Muscle of arm (tissue), 12 donors: ENCODE results near the gene NECTIN1. TPM values are rescaled to one million over a fixed set of nuclear protein-coding genes. Genes with fewer than 3 reads are reported as not detected.

ENCODE experiments used
- DNase-seq: peaks from one replicate; pipeline ENCODE4 v3.0.0-alpha.2; 2013
- polyA plus RNA-seq, 12 donors: library from polyadenylated mRNA; unstranded; fragments of 120-200 nt; gene quantifications; one replicate each; pipeline ENCODE4 v1.2.1, GENCODE V29; 2013; ENCODE audit not compliant: insufficient read length in 12 of 12

NECTIN1 gene
- polyA plus RNA-seq, 12 donors = 18.6 to 64.4 (median 25.1) TPM; not detected in 1

DNA sequence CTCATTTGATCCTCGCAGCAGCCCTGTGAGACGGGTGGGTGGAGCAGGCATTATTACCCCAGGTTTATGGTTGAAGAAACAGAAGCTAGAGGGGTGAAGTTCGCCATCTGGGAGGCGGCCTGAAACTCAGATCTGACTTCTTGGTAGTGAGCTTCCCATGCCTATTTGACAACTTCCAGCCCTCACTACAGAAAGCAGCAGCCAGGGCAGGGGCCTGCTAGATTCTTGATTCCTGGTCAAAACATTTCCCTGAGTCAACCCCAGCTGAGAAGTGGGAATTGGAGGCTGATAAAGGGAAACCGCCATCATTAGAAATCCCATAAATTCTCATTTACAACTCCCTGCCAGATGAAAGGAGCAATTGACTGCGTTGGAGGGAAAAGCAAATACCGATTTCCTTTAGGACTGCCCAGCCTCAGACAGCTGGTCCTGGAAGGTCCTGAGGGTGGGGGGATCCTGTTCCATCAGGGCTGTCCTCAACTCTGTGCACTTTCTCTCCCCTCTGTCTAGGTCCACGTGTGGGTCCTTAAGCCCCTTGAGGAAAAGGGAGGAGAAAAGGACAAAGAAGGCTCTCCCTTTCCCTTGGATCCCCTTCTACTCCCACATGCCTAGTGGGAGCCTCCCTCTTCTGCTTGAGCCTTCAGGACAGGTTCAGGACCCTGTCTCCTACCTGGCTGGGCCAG is 10.2 kb upstream of the NECTIN1 start:
- no peak for DNase-seq

GRCh38 chr11:119738059-119738439 is 9.0 kb upstream of the NECTIN1 start:
- DNase-seq = no peak

DNA sequence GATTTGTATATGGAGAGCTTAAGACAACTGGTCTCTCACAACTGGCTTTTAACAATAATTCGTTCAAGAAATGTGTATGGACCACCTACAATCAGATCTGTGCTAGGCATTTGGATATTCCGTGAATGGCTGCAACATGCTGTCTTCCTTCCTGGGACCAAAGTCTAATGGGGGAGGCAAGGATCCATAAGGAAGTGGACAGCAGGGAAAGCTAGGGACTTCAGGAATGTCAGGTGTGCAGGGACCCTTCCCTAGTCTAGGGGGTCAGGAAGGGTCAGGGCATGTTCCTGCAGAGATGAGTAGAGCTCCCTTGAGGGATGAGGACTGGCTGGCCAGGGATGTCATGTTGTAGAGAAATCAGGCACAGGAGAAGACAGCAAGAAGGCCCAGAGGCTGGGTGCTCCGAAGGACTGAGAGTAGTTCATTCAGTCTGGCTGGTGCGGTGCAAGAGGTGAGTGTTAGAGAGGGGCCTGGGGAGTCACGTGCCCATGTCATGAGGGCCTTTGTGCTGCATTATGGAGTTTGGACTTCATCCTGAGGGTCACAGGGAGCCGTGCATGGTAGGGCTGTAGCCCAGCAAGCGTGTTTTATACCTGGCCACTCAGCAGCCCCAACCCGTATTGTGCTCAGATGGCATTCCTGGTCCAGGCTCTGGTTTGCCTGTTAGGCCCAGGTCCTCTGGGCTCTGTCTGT is 8.5 kb upstream of the NECTIN1 start:
- no peak for DNase-seq

DNA sequence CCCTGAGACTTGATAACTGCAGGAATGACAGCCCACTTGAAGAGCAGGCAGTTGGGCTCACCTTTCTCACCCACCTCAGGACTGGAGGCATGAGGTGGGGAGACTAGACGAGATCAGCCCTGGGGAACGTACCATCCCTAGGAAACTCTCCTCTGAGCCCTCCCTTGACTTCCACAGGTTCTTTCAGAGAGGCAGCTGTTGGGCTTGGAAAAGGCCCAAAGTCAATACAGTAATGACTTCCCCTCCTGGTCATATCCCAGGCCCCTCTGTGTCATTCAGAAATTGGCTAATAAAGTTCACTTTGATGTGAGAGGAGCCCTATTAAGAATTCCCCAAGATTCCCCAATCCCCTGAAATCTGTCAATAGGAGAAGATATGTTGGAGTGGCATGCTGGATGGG is 5.8 kb upstream of the NECTIN1 start:
- no peak for DNase-seq

DNA sequence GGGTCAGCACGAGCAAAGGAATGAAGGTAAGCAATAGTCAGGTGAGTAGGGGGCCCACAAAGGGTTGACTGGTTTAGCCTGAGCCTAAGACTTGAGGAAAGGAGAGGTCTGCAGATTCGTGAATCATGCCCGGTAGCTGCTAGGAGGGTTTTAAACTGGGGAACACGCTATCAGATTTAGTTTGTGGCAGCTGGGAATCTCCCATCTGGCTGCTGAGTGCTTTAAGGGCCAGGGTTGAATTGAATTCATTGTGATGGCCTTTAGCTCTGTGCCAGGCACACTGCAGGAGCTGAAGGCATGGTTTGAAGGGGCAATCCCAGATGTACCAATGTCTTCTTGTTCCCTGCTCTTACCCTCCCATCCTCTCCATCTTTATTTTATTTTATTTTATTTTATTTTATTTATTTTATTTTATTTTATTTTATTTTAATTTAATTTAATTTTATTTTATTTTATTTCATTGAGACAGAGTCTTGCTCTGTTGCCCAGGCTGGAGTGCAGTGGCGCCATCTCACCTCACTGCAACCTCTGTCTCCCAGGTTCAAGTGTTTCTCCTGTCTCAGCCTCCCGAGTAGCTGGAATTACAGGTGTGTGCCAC is 1.9 kb upstream of the NECTIN1 start:
- no peak for DNase-seq

- no peak for DNase-seq
Measured at GRCh38 chr11:119729951-119730613, 1.1 kb upstream of the NECTIN1 start.

- no peak for DNase-seq
Measured at GRCh38 chr11:119729581-119729927, 554 bp upstream of the NECTIN1 start.

- DNase-seq = no peak
Measured at GRCh38 chr11:119728211-119728626, 781 bp downstream of the NECTIN1 start.

DNA sequence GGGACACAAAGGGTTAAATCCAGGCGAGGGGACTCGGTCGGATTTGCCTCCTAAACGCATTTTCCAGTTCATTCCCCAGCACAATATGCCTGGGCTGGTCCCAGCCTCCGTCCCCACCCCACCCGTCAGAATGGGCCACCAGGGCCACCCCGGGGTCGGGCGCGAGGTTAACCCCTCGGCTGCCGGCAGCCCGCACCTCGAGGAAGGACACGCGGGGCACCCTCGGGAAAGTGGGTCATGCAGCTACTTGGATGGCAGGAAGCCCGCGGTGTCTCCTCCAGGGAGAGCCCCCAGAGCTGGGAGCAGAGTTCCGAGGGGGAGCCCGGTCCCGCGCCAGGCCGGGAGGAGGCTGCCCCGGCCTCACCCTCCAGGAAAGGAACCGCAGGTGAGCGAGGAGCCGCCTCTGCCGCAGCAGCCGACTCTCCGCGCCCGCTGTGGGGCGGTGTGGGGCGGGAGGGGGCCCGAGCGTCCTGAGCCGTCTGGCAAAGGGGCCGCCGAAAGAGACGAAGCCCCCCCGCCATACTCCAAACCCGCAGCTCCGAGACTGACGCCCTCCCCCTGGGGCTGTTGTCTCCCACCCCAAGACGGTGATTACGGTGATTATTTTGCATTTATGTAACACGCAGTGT is 1.4 kb downstream of the NECTIN1 start:
- no peak for DNase-seq

- peak; percentile 23 for DNase-seq
Measured at GRCh38 chr11:119726585-119727522, 2.1 kb downstream of the NECTIN1 start.

DNA sequence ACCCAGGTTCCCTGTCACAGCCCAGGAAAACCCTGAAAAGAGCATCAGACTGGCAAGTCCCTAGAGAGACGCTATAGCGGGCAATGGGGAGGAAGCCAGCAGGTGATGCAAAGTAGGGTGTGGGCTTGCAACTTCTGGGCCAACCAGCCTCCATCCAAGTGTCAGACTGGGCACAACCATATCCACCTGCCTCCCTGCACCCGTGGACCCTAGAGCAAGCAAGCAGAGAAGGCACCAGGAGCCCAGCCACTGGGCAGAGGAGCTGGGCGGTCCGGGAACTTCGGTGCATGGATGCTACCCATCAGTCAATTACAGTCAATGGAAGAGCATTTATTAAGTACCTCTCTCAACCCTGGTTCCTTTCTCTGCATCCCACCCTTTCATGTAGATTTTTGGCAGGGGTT is 2.8 kb downstream of the NECTIN1 start:
- DNase-seq = no peak

- no peak for DNase-seq
Measured at GRCh38 chr11:119724956-119725355, 4.0 kb downstream of the NECTIN1 start.

GRCh38 chr11:119723952-119724325 is 5.1 kb downstream of the NECTIN1 start:
- DNase-seq = no peak

- no peak for DNase-seq
Measured at GRCh38 chr11:119723243-119723951, 5.6 kb downstream of the NECTIN1 start.

DNA sequence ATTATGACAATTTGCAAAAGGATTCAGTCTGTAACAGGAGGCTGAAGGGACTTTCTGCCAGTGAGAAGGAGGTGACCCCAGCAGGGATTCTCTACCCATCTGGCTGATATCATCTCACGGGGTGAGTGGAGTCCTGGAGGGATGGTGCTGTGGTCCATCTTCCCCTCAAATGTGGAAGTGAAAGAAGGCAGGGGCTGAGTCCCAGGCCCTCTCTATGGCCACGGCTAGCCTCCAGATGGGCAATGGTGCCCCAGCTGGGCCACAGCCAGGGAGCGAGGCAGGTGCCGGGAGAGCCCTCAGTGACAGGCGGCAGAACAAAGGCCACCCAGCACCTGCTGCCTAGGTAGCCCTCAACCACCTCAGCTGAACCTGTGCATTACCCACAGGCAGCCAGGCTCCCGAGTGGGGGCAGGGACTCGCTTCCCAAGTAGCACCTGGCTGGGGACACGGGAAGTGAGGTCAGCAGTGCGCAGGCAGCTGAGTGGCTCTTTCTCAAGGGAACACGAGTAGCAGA is 6.7 kb downstream of the NECTIN1 start:
- no peak for DNase-seq

DNA sequence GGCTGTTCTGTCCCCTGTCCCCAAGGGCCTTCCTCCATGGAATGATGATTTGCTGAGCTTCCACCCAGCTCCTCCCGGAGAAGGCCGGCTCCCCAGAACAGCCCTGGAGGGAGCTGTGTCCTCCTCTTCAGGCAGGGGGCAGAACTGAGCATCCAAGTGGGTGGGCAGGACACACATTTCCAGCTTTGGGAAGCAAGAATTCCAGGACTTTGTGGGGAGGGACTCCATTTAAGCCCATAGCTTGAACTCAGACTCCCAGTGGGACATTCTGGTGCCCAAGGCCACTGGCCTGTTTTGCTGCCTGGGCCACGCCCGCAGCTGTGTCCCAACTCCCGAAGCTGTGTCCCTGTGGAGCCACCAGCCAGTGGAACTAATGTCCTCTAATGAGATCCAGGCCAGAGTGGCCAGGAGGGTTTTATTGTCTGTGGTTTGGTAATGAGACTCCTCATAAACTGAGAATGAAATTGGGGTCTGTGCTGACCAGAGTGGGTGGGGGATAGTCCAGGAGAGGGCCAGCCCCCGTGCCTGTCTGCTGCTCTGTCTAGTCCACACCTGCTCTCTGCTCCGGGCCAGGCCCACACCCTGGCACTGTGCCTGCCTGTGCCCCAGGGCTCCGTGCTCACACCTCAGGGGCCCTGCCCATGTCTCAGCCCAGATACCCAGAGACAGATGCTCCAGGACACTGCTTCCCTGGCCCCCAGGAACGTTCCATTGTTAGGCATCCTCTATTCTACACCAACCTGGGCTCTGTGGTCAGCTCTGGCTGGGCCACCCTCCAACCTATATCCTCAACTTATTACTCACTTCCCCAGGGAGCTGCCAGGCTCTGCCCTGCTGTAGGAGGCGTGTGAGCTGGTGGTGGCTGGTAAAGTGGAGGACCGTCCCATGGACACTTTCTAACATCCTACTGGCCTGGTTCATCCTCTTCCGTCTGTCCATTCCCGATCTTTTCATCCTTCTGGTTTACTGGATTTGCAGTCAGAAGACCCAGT is 7.6 kb downstream of the NECTIN1 start:
- DNase-seq = no peak

DNA sequence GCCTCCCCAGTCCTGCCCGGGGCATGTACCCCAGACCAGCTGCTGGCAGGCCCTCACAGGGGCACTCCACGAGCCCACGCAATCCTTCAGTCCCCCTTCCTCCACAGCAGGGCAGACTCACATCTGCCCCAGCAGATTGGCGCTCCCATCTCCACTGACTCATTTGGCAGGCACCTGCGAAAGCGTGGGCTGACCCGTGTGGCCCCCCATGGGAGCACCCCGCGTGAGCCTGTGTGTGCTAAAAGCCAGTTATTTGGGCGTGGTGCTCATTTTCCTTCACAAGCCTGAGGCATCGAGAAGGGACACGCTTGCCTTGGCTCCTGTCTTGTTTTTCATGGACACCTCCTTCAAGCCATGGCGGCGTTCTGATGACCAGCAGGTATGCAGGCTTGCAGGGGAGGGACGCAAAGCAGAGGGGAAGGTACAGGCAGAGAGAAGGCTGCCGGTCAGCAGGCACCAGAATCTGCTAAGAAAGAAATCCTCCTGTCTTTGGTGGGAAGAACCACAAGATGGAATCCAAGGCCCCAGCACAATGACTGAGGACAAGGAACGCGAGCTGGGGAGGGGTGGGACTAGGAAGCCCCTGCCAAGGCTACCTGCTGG is 8.6 kb downstream of the NECTIN1 start:
- DNase-seq = no peak

DNA sequence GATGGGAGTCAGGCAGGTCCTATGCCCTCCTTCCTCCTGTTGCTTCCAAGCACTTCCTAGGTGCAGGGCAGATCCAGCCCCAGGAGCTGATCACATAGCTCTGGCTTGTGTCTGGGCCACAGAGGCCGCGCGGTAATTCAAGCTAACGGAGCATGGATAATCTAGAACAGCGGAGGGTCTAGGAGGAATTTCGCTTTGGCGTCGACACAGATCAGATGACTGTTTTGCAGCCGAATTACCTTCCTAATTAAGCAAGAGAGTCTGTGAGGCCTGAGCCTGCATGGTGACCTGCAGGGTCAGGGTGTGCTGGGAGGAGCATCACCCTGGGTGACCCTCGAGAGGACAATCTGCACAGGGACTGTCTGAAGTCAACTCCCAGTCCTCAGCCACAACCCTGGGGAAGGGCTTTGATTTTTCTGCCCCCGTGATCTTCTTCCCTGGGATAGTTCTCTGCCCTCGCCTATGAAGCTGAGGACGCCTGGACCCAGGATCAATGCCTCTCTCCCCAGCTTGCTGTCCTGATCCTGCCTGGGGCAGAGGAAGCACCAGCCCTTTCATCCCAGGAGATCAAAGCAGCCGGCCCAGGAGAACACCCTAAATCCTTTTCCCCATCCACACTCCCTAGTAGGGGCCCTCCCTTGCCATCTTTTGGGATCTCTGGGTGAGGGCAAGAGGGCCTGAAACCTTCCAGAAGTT is 11.0 kb downstream of the NECTIN1 start:
- DNase-seq = no peak
